ENCODE results near the gene TSSK2. TPM values are rescaled to one million over a fixed set of nuclear protein-coding genes. Genes with fewer than 3 reads are reported as not detected.

Gene TSSK2
- total and polyA plus RNA-seq, 2 experiments from 2014 or later: not detected

- Histone ChIP-seq H3K36me3 (no peaks in the 10 kb centered on the region), H3K4me3 (no peak overlapping the region), H3K27ac (peak overlapping the region; percentile 64), H3K9me3 (ENCODE audit: low read depth) (no peaks in the 10 kb centered on the region), H3K27me3 (no peaks in the 10 kb centered on the region), H3K4me1 (ENCODE audit: low read depth) (no peaks in the 10 kb centered on the region)
- TF ChIP-seq CTCF (IDR thresholded peaks at IDR 0.05; ENCODE audit: low read depth, low read length): no peak
- DNase-seq (ENCODE audit: low read depth in 1 of 2, low spot score in 1 of 2): no peak
Measured at GRCh38 chr22:19098157-19098556, 33.0 kb upstream of the TSSK2 start.

- no peak for DNase-seq (ENCODE audit: low read depth in 1 of 2, low spot score in 1 of 2)
- Histone ChIP-seq H3K27ac (peak overlapping the region; percentile 15), H3K27me3 (no peaks in the 10 kb centered on the region), H3K4me3 (no peak overlapping the region), H3K9me3 (ENCODE audit: low read depth) (no peaks in the 10 kb centered on the region), H3K36me3 (no peaks in the 10 kb centered on the region), H3K4me1 (ENCODE audit: low read depth) (no peaks in the 10 kb centered on the region)
- no peak for TF ChIP-seq CTCF (IDR thresholded peaks at IDR 0.05; ENCODE audit: low read depth, low read length)
Measured at GRCh38 chr22:19103880-19104821, 27.0 kb upstream of the TSSK2 start.

GRCh38 chr22:19105456-19105855 lies 25.7 kb upstream of the TSSK2 start:
- H3K27ac ChIP-seq: no peak overlapping the region
- H3K4me3 ChIP-seq: no peak overlapping the region
- no peaks in the 10 kb centered on the region for H3K4me1 ChIP-seq (ENCODE audit: low read depth)
- no peaks in the 10 kb centered on the region for H3K9me3 ChIP-seq (ENCODE audit: low read depth)
- H3K27me3 ChIP-seq: no peaks in the 10 kb centered on the region
- DNase-seq (ENCODE audit: low read depth in 1 of 2, low spot score in 1 of 2): no peak
- H3K36me3 ChIP-seq: no peaks in the 10 kb centered on the region
- TF ChIP-seq CTCF (IDR thresholded peaks at IDR 0.05; ENCODE audit: low read depth, low read length): no peak

- no peaks in the 10 kb centered on the region for H3K36me3 ChIP-seq
- no peak overlapping the region for H3K4me3 ChIP-seq
- H3K27ac ChIP-seq: no peak overlapping the region
- no peaks in the 10 kb centered on the region for H3K9me3 ChIP-seq (ENCODE audit: low read depth)
- no peaks in the 10 kb centered on the region for H3K27me3 ChIP-seq
- H3K4me1 ChIP-seq (ENCODE audit: low read depth): no peaks in the 10 kb centered on the region
- TF ChIP-seq CTCF (IDR thresholded peaks at IDR 0.05; ENCODE audit: low read depth, low read length): no peak
- no peak for DNase-seq (ENCODE audit: low read depth in 1 of 2, low spot score in 1 of 2)
Measured at GRCh38 chr22:19105867-19106802, 25.0 kb upstream of the TSSK2 start.

- TF ChIP-seq CTCF (IDR thresholded peaks at IDR 0.05; ENCODE audit: low read depth, low read length): no peak
- DNase-seq (ENCODE audit: low read depth in 1 of 2, low spot score in 1 of 2): no peak
- Histone ChIP-seq H3K9me3 (ENCODE audit: low read depth) (no peaks in the 10 kb centered on the region), H3K4me3 (no peak overlapping the region), H3K4me1 (ENCODE audit: low read depth) (no peaks in the 10 kb centered on the region), H3K27ac (no peak overlapping the region), H3K36me3 (no peaks in the 10 kb centered on the region), H3K27me3 (no peaks in the 10 kb centered on the region)
Measured at GRCh38 chr22:19106886-19107729, 24.0 kb upstream of the TSSK2 start.
